GM18909 (cell line): Measurements from ENCODE around the gene PRSS22.

Source experiments
- ATAC-seq: cut with Tn5 transposase; IDR thresholded peaks from one replicate; pipeline ENCODE4 v1.9.1; 2021; ENCODE audit warnings: mild to moderate bottlenecking; ENCODE audit not compliant: unreplicated experiment, poor library complexity

PRSS22 gene

DNA sequence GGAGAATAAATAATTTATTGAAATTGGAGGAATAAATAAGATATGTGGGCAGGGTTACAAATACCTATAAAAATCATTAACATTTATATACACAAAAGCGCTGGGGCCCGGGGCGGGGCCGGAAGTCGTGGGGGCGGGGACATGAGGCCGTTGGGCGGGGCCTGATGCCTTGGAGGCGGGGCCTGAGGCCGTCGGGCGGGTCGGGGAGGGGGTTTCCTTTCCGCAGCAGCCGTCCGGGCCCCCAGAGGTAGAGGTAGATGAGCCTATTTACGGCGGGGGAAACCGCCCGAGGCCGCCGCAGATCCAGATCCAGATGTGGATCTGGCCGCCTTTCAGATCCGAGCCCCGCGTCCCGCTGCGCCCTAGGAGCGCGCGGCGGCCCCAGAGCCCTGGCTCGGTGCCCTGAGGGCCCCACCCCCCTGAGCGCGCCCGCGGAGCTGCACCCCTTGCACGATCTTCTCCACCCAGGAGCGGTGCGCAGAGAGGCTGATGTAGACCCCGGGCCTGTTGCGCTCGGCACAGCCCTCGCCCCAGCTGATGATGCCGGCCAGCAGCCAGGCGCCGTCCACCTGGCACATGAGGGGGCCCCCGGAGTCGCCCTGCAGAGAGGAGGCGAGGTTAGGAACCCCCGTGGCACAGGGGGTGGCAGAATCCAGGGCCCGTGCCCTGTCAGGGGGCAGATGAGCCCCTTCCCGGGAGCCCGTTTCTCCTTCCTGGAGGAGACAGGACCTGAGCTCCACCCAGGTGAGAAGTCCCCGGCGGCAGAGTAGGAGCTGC, 5.1 kb downstream of the PRSS22 start:
- no peak for ATAC-seq

DNA sequence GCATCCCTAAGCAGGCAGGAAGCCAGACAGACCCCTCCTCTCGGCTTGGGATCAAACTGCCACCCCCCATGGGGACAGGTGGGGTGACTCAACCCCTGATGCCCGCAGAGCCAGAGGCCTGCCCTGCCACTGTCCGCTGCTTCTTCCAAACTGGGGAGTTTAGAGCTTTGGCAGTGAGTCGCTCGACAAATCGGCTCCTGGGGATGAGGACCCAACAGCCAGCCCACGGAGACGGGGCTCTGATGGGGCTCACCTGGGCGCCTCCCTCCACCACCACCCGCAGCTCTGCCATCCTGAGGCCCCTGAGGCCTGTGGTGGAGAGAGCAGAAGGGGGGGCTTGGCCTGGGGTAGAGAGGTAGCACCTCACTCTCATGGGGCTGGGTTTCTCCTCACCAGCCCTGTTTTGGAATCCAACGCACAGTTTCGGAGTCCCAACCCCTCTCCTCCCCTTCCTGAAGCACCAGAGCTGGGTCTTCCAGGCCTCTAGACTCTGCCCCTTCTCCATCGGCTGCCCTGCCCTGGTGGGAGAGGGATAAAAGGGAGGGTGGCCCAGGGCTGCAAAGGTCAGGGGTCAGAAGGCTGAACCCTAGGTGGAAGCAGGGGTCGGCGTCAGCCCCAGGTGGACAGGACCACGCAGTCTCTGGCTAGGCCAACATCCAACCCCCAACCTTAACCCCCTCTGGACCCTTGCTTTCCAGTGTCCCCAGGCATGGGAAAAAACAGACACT, 5.8 kb downstream of the PRSS22 start:
- ATAC-seq, result no peak

DNA sequence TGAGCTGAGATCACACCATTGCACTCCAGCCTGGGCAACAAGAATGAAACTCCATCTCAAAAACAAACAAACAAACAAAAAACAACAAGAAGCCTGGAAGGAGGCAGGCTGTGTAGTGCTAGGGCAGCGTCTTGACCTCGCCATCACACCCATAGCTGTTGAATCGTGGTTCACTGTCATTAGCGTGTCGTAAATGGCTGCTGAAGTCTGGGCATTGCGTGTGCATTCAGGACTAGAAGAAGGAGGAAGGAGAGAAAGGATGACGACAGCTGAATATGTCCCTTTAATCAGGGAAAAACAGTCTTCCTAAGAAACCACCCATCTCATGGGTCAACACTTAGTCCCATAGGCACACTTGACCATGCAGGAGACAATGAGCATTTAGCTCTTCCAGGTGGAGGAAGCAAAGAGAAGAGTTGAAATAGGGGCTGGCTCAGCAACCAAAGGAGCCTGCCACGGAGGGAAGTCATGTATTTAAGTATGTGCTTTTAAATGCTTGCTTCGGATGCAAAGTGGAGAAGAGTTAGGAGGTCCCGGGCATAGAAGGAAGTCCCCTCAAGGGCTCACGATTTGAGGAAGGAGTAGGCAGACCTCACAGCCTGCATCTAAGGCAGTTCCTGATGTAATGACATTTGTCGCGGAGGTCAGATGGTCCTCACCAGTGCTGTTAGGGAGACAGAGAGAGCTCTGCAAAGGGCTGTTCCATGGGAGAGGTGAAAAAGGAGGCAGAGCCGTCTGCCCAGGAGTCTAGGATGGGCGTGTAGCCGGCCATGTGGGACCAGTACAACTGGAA, 8.8 kb downstream of the PRSS22 start:
- no peak for ATAC-seq

DNA sequence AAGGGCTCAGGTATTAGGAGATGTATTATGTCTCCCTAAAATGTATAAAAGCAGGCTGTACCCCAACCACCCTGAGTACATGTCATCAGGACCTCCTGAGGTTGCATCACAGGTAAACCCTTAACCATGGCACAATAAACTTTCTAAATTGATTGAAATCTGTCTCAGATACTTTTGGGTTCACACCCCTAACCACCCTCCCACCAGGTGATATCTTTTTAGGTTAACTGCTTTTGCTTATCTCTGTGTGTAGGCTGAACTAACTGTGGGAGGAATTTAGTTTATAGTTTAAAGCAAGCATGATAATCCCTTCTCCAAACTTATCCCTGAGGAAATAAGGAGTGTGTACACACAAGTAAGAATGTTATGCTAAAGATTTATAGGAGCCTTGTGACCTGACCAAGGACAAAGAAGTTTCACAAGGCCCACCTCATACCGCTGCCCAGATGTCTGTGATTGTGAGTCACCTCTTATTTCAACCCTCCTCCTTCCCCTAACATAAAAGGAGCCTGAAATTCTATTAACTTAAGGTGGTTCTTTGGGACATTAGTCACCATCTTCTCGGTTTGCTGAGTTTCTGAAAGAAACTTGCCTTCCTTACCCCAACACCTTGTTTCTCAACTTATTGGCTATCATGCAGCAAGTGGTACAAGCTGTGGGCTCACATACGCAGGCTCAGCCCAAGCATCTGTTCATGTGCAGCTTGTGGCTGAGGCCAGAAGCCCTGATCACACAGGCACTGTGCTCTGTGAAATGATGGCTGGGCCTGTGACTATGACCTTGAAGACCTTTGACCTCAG, 11.3 kb downstream of the PRSS22 start:
- no peak for ATAC-seq

DNA sequence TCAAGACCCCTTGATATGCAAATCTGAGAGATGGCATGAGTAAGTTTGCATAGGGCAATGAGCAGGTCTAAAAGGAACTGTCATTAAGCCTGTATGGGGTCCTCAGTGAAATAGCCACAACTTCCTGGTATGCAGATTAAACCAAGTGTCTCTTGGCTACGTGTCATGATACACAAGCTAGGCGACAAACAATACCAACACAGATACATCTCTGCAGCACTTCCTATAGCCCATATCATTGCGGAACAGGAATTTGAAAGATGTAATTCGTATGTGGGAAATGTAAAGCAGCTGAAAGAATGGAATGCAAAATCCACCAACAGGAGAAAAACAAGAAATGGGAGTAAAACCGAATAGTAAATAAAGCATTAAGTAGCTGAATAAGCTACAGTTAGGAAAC, 12.9 kb downstream of the PRSS22 start:
- no peak for ATAC-seq

DNA sequence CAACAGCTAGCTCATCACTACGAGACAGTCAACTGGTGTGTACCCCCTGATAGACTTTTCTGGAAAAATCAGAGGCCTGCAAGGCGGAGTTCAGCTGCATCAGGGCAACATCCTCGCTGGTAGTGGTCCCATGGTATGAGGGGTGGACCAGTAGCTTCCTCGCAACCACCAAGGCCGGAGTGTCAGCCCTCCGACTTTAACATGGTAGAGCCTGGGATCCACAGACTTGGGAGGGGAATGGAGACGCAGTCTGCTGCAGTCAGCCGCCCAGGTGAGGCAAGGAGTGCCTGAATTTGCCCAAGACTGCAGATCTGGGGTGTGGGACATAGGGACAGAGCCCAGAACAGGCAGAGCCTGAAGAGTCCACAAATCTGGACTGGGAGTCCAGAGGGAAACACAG, 14.4 kb downstream of the PRSS22 start:
- no peak for ATAC-seq

DNA sequence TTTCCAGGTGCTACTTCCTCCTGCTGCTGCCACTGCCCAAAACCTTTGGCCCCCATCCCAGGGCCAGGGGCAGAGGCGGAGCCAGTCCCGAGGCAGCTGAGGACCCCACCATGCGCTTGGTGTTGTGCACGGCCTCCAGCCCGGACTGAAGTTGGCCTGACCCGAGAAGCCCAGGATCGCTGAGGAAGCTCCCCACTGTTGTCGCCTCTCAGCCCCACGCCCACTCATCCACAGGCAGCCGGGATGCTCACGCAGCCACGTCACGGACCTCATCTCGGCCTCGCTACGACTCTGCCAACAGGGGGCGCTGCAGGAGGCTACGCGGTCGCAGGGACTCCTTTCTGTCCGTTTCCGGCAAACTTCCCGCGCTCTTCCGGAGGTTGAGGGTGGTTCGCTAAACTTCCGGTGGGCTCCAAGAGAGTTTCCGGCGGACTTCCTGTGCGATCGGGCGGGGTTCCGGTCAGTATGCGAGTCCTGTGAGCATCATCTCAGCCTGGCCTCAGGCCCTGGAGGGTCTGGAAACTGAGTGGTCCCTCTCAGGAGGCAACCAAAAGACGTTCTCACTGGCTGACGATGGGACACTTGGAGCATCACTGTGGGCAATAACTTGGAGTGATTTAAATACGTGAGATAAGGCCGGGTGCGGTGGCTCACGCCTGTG, 15.5 kb downstream of the PRSS22 start:
- no peak for ATAC-seq

DNA sequence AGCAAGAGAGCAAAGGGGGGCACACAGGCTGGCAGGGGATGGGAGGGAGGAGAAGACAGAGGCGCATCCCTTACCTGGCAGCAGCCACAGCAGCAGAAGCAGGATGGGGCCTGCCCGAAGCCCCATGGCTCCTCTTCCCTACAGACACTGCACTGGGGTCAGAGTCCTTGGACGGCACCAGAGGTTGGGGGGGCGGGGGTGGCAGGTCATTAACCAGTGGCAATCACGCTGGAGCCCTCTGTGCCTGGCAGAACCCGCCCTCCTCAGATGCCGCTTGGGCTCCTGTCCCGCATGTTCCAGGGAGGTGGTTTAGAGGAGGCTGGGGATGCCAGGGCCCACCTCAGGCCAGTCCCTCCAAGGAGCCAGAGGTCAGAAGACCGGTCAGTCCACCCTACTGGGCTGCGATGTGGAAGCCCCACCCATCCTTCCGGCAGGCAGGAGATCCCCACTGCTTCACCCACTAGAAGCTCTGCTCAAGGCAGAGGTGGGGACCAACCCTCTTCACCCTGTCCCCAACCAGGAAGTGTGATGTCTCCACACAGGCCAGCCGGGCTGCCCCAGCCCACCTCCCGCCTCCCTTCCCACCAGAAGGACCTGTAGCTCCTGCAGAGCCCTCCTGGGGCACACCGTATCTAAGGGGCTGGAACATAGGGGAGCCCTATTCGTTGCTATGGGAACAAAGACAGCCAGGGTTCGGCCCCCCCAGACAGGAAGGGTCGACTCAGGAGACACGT, 16.2 kb downstream of the PRSS22 start:
- no peak for ATAC-seq

DNA sequence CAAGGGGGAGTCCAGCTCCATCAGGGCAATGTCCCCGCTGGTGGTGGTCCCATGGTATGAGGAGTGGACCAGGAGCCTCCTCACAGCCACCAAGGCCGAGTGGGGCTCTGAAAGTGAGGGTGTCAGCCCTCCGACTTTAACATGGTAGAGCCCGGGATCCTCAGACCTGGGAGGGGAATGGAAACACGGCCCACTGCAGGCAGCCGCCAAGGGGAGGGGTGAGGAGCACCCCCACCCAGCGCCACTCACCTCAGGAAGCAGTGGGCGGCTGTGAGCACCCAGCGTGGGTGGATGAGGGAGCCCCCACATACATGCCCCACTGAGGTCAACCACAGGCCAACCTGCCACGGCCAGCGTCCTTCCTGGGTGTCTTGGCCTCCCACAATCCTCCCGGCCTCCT, 17.1 kb downstream of the PRSS22 start:
- no peak for ATAC-seq

DNA sequence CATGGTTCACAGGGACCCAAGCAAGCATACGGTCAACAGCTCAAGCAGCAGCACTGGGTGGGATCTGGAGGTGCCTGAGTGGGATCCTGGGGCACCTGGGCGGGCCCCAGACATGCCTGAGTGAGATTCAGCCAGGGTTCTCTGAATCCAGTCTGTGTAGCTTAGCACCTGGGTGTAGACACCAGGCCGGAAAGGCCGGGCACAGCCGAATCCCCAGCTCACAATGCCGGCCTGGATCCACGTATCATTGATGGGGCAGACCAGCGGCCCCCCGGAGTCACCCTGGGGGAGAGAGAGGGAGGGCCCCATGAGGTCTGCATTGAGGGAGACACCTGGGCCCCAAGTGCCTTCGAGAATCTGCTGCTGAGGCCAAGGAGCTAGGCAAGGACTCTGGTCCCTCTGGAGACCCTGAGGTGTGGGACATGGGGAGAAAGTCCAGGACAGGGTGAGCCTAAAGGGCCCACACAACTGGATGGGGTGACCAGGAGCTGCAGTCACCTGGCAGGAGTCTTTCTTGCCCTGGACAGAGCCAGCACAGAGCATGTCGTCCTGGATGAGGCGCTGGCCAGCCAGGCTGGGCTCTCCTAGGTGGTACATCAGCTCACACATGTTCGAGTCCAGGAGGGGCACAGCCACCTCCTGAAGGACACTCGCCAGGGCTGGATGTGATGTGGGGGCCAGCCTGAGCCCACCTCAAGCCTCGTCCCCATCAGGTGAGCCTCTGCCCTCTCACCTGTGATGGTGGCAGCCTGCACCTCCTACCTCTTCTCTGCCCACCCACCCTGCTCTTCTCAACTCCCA, 18.1 kb downstream of the PRSS22 start:
- ATAC-seq, result no peak

DNA sequence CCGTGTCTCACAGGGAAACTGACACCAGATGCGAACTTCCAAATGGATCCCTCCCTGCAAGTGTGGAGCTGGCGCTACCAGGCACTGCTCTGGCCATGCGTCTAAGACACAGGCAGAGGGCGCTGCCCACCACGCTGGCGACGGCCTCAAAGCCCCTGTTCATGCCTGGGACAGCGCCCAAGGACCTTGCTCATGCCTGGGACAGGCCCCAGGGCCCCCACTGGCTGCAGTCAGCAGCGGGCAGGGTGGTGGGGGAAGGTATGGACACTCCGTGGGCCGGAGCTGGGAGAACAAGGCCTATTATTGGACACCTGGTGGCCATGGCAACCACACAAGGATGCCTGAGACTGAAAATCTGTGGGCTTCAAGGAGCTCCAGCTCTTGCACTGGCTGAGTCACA, 19.0 kb downstream of the PRSS22 start:
- no peak for ATAC-seq

DNA sequence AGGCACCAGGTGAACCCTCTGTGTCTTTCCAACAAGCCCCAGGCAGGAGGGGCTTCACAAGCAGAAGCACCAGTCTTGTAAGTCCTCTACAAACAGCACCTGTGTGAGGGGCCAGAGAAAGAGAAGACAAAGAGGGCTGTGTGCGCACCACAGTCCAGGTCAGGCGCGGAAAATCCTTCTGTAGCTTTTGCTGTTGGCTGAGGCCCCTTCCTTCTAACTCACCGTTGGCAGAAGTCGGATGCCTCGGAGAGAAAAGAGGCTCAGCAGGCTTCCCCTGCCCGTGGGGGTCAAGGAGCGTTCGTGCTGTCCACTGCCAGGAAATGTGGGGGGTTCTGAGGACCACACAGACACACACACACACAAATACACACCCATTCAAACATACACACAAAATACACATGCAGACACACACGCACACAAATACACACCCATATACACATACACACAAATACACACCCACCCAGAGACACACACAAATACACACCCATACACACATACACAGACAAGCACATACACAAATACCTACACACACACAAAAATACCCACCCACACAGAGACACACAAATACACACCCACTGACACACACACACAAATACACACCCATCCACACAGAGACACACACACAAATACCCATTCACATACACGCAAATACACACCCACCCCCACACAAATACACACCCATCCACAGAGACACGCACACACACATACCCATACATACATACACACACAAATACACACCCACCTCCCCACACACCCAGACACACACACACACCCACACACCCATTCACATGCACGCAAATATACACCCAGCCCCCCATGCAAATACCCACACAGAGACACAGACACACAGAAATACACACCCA, 21.1 kb downstream of the PRSS22 start:
- no peak for ATAC-seq

DNA sequence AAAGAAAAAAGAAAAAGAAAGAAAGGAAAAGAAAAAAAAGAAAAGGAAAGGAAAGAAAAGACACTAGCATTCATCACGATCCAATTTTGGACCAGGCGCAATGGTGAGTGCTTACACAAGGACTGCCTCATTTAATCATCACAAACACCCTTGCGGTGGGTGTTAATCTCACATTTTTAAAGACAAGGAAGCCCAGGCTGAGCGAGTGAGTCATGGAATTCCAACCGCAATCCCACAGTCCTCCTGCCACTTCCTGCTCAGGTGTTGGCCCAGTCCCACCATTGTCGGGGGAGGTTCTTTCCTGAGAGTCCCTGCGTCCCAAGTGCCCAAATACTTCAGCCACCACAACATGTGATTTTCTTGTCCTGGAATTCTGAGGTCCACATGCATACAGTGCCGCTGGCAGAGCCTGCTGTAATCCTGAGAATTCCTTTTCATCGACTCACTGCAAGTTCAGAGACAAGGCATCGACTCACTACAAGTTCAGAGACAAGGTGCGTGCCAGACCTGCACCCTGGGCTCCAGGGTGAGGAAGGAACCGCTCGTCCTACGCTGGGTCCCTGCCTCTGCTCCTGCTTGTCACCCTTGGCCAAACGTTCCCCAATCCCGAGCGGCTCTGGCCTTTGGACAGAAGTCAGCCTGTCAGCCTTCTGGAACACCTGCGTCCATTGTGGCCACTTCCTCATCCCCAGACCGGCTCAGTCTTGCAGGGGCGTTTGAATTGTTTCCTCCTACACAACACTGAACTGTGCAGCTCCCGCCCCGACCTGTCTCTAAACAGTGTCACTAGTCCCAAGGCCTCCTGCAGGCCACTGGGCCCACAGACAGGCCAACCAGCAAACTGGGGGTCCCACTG, 22.1 kb downstream of the PRSS22 start:
- ATAC-seq, result no peak

DNA sequence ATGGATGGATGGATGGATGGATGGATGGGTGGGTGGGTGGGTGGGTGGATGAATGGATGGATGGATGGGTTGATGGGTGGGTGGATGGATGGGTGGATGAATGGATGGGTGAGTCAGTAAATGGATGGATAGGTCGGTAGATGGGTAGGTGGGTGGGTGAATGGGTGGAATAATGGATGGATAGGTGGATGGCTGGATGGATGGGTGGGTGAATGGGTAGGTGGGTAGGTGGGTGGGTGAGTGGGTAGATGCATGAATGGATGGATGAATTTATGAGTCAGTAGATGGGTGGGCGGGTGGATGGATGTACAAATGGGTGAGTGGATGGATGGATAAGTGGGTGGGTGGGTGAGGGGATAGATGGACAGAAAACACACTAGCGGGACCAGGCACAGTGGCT, 23.0 kb downstream of the PRSS22 start:
- no peak for ATAC-seq

DNA sequence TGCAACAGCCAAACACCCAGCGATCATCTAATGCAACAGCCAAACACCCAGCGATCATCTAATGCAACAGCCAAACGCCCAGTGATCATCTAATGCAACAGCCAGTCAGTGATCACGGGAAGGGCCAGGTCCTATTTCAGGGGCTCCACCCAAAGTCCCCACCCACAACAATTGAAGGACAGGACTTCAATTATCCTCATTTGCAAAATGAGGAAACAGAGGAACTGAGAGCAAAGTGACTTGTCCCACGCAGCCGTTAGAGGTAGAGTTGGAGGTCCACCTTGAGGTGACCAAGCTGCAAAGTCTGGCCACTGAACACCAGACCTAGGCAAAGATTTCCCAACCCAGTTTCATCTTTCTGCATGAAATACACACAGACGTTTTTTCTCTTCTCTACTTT, 24.2 kb downstream of the PRSS22 start:
- ATAC-seq, result no peak

DNA sequence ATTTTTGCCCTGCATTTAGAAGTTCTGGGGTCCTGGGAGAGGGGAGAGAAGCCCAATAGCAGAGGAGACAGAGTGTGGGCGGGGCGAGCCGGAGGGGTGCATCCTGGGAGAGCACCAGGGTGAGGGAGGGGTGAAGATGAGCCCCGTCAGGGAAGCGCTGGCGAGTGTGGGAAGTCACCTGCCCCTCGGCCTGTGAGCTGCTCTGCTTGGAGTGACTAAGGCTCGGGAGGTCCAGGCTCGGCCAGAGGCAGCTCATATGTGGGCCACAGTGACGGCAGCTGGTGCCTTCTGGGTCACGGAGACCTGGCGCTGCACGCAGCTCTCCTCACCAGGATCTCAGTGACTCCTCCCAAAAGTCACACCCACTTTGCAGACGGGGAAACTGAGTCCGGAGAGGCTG, 26.8 kb downstream of the PRSS22 start:
- no peak for ATAC-seq

DNA sequence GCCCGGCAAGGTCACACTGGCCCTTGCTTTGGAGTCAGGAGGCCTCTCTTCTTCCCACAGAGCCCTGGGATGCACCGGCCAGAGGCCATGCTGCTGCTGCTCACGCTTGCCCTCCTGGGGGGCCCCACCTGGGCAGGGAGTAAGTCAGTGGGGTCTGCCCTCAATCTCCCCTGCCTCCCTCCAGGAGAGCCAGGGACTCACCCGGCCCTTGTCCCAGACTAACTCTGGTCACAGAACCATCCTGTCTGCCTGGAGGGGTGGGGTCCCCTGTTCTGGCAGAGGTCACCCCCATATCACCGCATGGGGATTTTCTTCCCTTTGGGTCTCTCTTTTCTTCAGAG, 27.6 kb downstream of the PRSS22 start:
- ATAC-seq, result no peak
